K562 (cell line): ENCODE data around the gene DIS3L2.

Experiments
- ARID3A ChIP-seq: IDR thresholded peaks from 2 replicates; pipeline ENCODE4 v1.6.1; 2012; ENCODE audit warnings: low read depth, low read length, improper control_type of control experiment, borderline replicate concordance
- ATF1 ChIP-seq, 2 experiments: fragments of 450-650 bp in 1 of 2; IDR thresholded peaks; 2 replicates each; pipeline ENCODE4 v1.6.1; 2016; ENCODE audit warnings: missing compliant biosample characterization in 1 of 2, missing genetic modification characterization in 1 of 2
- ATF4 ChIP-seq: fragments of 450-650 bp; formaldehyde crosslinking; IDR thresholded peaks from 2 replicates; pipeline ENCODE4 v1.4.0; 2022; ENCODE audit warnings: mild to moderate bottlenecking, moderate library complexity
- CBX1 ChIP-seq: sonication (generic); IDR thresholded peaks from 2 replicates; pipeline ENCODE4 v1.6.1; 2016; ENCODE audit warnings: antibody characterized with exemption, low read depth, mild to moderate bottlenecking
- CTCF ChIP-seq, 3 experiments: IDR thresholded peaks in 2 of 3; conservative IDR thresholded peaks in 1 of 3; 2 replicates each; pipeline ENCODE4 v1.5.1; 2011 to 2012; ENCODE audit warnings: low read length in 3 of 3, mild to moderate bottlenecking in 3 of 3, control low read depth in 2 of 3, improper control_type of control experiment in 1 of 3, inconsistent platforms in 1 of 3, low read depth in 1 of 3, mixed read lengths in 1 of 3, moderate library complexity in 1 of 3; ENCODE audit not compliant: insufficient read depth in 2 of 3
- E2F1 ChIP-seq: sonication (generic); formaldehyde crosslinking; IDR thresholded peaks from 2 replicates; pipeline ENCODE4 v1.8.1; 2023; ENCODE audit warnings: mild to moderate bottlenecking, missing genetic modification reagents, moderate library complexity
- FOXP4 ChIP-seq: sonication (generic); formaldehyde crosslinking; IDR thresholded peaks from 2 replicates; pipeline ENCODE4 v1.8.0; 2022; ENCODE audit warnings: mild to moderate bottlenecking, missing genetic modification reagents, borderline replicate concordance
- POLR2A ChIP-seq: fragments of 450-650 bp; conservative IDR thresholded peaks from 2 replicates; pipeline ENCODE4 v1.6.1; 2016
- POLR2AphosphoS2 ChIP-seq: IDR thresholded peaks from 2 replicates; pipeline ENCODE4 v1.6.1; 2012; ENCODE audit warnings: low read length, improper control_type of control experiment
- TRIM25 ChIP-seq: fragments of 450-650 bp; IDR thresholded peaks from 2 replicates; pipeline ENCODE4 v1.7.0; 2016; ENCODE audit warnings: borderline replicate concordance
- ZBTB7A ChIP-seq: IDR thresholded peaks from 2 replicates; pipeline ENCODE4 v1.6.1; 2011; ENCODE audit warnings: low read depth, mild to moderate bottlenecking, low read length, moderate library complexity, borderline replicate concordance; ENCODE audit not compliant: control insufficient read depth
- ZNF318 ChIP-seq, 2 experiments: fragments of 450-650 bp; IDR thresholded peaks; 2 replicates each; pipeline ENCODE4 v1.6.1; 2016; ENCODE audit warnings: mild to moderate bottlenecking in 2 of 2, borderline replicate concordance in 1 of 2, low read depth in 1 of 2, moderate library complexity in 1 of 2

GRCh38 chr2:232375164-232375563 is 413.7 kb downstream of the DIS3L2 start:
- TF ChIP-seq CBX1 (no peak), ATF1 (CRISPR knock-in tag; IDR thresholded peaks at IDR 0.05) (no peak), ATF1 (tag; IDR thresholded peaks at IDR 0.05) (no peak), E2F1 (CRISPR knock-in tag) (no peak), ATF4 (no peak), FOXP4 (no peak), ZBTB7A (no peak), CTCF (IDR thresholded peaks at IDR 0.05 in 2 of 3, conservative IDR thresholded peaks at IDR 0.05 in 1 of 3; ENCODE audit: insufficient read depth in 2 of 3, low read depth in 1 of 3, low read length in 3 of 3) (no peak), TRIM25 (no peak), POLR2AphosphoS2 (no peak), ARID3A (no peak), POLR2A (no peak), ZNF318 (IDR thresholded peaks at IDR 0.05; ENCODE audit: borderline replicate concordance in 1 of 2, low read depth in 1 of 2) (no peak)
